GM13976 (cell line): ENCODE data around the gene TCP11X2.
"Not testable (repeated sequence)": the region's sequence is repeated elsewhere in the genome, so short reads cannot be mapped to it uniquely, and the experiment has no call there.

ENCODE experiments used
- DNase-seq: peaks from one replicate; pipeline ENCODE4 v3.0.0; 2012; ENCODE audit warnings: low spot score
- in situ Hi-C: fragments of 300-500 bp; cut with MboI; formaldehyde crosslinking; loops from one replicate; pipeline ENCODE4 v1.12.0; 2022; ENCODE audit warnings: low sequenced_read_pairs, mixed read lengths, inconsistent platforms; ENCODE audit not compliant: unreplicated experiment
- TF ChIP-seq, protein P1 (sequence below): IDR thresholded peaks from 2 replicates; pipeline ENCODE4 v1.5.1; 2012; ENCODE audit warnings: borderline replicate concordance, mild to moderate bottlenecking; ENCODE audit not compliant: insufficient read depth; ENCODE audit errors: extremely low read depth, missing control alignments, control extremely low read depth

The TCP11X2 gene

DNA sequence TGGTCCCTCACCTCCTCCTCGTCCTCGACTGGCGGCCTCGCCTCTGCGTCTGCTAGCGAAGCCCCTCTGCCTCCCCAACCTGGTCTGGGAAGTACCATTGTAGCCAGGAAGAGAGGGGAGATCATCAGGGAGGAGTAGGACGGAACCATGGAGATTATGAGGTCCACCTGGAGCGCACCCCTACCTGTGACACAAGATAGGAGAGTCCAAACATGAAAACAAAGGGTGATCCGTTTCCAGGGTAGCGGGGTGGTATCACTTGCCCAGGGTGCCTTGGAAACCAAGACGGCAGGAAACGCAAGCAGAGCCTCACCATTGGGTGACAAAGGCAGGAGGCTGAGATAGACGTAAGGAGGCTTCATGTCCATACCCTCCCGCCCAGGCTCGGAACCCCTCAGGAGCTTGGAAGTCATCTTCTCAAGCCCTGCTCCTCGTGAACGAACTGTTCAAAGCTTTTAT lies at the start of gene TCP11X2:
TCP11X2 (minus strand) TSS at position 51 of the 459 bp plus-strand sequence.
- DNase-seq, in situ Hi-C loops: not testable (repeated sequence)

DNA sequence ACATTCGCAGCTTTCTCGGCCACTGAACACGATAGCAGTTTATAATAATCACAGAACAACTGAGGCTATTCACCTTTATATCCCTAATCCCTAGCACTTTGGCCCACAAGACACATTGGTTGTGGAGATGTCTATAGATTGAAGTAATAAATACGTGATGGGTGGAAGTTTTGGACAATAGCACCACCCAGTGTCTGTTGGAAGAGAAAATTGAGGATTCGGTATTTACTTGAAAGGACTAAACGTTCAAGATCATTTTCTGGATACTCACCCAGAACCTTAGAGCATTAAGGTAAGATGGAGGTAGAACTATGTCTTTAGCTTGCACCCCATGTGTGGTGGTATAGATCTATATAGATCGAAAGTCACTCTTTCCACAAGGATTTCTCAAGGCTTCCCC lies 45.7 kb upstream of the TCP11X2 start:
- no peak for DNase-seq
- TF ChIP-seq, protein P1, sequence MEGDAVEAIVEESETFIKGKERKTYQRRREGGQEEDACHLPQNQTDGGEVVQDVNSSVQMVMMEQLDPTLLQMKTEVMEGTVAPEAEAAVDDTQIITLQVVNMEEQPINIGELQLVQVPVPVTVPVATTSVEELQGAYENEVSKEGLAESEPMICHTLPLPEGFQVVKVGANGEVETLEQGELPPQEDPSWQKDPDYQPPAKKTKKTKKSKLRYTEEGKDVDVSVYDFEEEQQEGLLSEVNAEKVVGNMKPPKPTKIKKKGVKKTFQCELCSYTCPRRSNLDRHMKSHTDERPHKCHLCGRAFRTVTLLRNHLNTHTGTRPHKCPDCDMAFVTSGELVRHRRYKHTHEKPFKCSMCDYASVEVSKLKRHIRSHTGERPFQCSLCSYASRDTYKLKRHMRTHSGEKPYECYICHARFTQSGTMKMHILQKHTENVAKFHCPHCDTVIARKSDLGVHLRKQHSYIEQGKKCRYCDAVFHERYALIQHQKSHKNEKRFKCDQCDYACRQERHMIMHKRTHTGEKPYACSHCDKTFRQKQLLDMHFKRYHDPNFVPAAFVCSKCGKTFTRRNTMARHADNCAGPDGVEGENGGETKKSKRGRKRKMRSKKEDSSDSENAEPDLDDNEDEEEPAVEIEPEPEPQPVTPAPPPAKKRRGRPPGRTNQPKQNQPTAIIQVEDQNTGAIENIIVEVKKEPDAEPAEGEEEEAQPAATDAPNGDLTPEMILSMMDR = no peak
- in situ Hi-C loops = no loop called here

DNA sequence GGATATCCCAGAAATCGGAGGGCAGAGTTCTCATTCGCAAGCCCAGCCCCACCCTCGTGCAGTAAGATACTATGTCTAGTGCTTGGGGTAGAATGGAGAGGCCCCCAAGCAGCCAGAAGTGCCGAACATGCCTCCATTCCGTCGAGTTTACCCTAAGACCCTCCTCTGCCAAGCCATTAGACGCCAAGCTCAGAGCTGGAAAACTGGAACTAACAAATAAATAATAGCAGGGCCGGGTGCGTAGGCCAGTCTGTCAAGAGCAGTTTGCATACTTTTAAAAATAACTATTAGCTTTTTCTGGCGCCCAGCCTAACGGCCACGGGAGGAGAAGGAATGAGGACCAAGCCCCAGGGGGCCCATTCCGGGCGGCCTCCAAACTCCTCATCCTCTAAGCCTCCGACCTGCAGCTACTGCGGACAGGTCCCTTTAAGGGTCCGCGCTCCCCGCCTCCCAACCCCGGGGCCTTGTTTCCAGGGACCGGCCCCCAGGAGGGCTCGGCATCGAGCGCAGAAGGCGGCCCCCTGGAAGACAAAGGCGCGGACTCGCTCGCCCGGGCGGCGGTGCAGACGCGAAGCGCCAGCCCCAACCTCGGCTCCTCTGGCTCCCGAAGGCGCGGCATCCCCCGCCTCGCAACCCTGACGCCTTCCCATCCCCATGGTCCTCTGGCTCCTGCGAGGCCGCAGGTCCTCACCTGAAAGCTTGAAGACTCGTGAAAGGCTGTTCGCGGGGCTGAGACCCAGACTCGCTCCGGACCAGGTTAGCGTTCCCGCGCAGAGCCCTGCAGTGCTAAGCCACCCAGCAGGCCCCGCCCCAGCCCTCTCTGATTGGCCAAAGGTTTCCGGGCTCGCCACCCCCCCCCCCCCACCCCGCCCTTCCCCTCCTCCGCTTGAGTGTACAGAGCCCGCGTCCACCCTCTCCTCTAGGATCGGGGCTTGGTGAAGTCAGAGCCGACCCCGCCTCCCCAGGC lies 44.6 kb upstream of the TCP11X2 start, which contains the start of gene TMSB15A:
TMSB15A (minus strand) TSS at position 765 of the 967 bp plus-strand sequence.
- TF ChIP-seq, protein P1 = no peak
- peak; percentile 60 for DNase-seq
- in situ Hi-C loops = no loop called here

DNA sequence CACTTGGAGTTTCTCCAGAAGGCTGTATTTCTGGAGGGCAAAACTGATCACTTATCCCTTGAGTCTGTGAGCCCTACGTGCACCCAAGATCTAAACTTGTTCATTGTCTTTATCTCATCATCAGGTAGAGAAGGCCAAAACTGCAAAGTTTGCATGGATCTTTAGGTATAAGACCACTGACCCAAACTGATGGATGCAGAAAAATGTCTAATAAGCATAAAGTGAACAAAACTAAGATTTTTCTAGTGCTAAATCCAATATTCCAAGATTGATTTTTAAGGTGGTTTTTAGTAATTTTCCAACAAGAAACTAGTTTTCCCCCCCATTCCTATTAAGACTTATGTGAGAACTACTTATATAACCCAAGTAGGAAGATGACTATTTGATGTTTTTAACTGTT lies 42.9 kb upstream of the TCP11X2 start:
- in situ Hi-C loops = no loop called here
- TF ChIP-seq, protein P1 = no peak
- no peak for DNase-seq

DNA sequence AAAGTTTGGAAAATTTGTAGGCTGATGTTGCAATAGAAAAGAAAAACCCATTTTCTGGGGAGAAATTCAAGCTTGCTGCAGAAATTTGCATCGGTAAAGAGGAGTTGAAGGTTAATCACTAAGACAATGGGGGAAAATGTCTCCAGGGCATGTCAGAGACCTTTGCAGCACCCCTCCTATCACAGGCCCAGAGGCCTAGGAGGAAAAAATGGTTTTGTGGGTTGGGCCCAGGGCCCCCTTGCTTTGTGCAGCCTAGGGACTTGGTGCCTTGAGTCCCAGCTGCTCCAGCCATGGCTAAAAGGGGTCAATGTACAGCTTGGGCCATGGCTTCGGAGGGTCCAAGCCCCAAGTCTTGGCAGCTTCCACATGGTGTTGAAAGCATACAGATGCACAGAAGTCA lies 27.1 kb upstream of the TCP11X2 start:
- in situ Hi-C loops = no loop called here
- TF ChIP-seq, protein P1 = no peak
- no peak for DNase-seq

DNA sequence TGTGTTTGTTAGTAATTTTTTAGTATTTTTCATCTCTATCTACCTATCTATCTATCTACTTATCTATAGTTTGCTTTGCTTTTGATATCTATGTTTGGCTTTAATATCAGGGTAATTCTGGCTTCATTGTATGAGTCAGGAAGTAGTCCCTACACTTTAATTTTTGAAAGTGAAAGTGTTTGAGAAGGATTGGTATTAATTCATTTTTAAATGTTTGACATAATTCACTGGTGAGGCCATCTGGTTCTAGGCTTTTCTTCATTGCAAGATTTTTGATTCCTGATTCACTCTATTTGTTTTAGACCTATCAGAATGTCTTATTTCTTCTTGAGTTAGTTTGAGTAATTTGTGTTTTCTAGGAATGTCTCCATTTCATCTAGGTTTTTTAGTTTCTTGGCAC lies 20.2 kb upstream of the TCP11X2 start:
- DNase-seq = no peak
- TF ChIP-seq, protein P1 = no peak
- in situ Hi-C loops = no loop called here

DNA sequence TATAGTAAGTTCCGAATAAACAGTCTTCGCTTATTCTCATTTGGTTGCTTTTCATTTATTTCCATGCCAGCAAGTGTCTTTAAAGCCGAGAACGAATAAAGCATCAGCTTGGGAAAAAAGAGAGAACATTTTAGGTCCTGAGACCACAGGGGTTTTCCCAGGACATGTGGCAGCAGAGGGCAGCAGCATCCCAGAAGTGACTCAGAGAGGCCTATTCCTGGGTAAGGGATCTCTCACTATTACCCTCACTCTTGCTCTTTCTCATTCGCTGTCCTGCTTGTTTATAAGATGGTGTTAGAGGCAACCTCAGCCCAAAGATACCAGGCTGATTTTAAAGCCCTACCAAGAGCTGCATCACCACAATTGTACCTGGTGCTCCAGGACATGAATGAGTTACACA lies 7.2 kb upstream of the TCP11X2 start:
- DNase-seq, in situ Hi-C loops: not testable (repeated sequence)

DNA sequence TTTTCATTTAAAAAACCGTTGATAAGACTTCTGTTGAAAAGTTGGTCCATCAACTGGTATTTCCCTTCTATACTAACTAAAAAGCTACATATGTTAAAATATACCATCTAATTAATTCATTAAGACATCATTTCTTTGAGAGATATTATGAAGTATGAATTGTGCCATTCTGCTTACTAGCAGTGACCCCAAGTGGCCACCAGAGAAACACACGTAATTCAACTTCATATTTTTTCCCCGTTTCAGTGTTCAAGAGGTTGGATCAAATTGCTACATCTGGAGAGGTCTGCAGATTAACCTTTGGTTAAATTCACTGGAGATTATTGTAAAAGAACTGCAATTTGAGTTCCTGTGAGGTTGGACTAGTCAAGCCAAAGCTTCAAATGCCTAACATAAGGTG lies 1.4 kb downstream of the TCP11X2 start:
- in situ Hi-C loops, DNase-seq: not testable (repeated sequence)

DNA sequence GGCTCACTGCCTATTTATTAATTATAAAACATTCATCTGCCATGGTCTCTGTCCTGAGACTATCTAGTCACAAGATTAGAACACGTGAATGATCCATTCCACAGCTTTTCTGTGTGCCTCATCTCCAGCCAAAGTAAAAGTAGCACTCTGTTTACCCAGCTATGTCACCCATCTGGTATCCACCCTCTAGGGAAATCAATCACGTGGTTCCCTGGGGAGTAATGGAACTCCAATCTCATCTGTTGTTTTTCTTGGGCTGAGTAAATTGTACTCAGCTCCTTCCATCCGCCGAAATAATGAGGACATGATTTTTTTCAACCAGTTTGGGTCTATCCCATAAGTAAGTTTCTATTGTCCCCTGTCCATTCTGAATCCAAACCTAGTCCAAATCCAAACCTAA lies 13.0 kb downstream of the TCP11X2 start:
- in situ Hi-C loops = not testable (repeated sequence)

DNA sequence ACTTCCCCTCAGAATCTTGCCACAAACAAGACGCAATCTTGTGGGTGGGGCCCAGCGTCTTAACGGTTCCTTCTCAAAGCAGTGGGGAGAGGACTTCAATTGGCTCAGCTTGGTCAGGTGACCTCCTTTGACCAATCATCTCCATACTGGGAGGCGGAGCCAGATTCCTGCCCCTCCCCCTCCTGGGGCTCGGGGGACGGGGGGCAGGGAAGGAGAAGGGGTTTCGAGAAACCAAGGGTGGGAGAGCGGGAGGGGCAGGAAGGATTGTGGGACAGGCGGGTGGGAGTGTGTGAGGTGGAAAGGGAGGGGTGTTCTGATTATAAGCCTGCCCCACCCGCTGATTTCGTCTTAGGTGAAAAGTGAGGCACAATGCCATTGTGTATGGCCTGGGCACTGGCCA lies 31.7 kb downstream of the TCP11X2 start, which contains the start of gene NXF2B:
NXF2B (minus strand) TSS at position 101 of the 400 bp plus-strand sequence. CDS start 59,972 bp downstream, outside the sequence.
- DNase-seq, in situ Hi-C loops: not testable (repeated sequence)

More for the DNA sequence above, 13.0 kb downstream of the TCP11X2 start:
- not testable (repeated sequence) for DNase-seq

DNA sequence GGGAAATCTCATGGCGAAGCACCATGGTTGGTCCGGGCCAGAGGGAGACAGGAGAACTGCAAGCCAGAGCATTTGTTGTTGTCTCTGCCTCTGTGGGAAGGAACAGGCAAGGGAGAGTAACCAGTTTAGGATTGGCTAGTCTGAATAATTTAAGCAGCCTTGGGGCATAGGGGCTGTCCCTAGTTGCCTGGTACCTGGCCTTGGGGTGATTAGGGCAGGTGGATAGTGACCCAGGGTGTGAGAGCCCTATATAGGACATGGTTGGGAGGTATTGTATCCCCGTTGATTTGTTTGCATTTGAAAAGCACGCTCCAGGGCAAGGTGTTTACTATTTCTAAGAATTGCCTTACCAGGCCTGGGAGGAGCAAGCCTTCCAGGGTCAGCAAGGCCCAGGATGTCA lies 57.1 kb downstream of the TCP11X2 start:
- DNase-seq, in situ Hi-C loops: not testable (repeated sequence)
